GM21619 (cell line): Measurements from ENCODE around the gene SPPL2B.

ENCODE experiments used
- ATAC-seq: cut with Tn5 transposase; IDR thresholded peaks from one replicate; pipeline ENCODE4 v1.9.1; 2021; ENCODE audit not compliant: unreplicated experiment

SPPL2B gene

DNA sequence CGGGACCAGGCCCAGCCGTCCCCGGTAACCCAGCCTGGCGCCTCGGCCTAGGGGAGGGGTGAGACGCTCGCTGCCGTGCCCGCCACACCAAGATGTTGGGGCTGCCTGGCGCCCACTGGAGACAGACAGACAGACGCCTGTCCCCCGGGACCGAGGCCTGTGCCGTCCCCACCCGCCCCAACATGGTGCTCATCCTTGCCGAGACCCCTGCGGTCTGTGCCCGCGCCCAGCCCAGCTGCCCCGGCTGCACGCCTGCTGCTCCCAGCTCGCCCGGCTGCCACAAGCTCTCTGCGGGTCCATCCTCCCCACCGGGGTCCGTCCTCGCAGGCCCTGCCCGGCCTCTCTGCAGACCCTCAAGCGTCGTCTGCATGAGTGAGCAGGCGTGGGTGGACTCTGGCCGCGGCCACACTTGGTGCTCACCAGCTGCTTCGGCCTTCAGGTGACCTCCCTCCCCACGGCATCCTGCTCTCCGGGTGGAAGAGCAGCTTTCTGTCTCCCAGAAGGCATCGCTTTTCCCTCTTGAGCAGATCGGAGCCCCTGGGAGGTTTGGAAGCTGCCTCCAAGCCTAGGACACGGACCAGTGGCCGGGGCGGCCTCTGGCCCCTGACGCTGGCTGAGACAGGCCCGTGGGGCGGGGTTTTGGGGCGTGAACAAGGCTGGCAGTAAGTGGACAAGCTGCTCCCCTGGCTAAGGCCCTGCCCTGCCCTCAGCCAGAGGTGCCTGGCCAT lies 24.8 kb downstream of the SPPL2B start:
- no peak for ATAC-seq

DNA sequence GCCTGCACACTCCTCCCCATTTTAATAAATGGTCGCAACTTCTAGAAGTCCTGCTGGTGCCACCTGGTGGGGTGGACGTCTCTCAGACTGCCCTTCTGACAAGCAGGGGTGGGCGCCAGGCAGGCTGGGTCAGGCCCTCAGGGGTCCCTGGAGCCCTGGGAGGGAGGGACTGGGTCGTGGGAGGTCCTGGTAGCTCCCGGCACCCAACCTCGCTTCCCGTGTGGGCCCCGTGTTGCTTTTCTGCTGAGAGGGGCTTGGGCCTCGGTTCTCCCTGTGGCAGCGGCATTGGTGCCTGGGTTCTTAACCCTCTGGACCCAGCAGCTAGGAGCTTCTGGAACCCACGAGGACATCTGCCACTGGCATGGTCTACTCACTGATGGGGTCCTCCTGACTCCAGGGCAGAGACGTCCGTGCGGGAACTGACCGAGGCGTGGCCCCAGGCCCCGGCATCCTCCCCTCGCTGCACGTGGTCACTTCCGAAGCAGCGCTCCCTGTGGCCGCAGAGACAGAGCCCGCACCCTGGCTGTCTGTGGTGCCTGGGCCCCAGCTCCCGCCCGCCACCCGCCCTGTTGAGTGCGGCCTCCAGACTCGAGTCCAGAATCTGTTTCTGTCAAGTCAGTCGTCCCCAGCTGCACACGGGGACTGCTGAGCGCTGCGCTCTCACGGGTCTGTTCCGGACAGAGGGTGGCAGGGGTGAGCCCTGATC lies 25.6 kb downstream of the SPPL2B start:
- no peak for ATAC-seq

DNA sequence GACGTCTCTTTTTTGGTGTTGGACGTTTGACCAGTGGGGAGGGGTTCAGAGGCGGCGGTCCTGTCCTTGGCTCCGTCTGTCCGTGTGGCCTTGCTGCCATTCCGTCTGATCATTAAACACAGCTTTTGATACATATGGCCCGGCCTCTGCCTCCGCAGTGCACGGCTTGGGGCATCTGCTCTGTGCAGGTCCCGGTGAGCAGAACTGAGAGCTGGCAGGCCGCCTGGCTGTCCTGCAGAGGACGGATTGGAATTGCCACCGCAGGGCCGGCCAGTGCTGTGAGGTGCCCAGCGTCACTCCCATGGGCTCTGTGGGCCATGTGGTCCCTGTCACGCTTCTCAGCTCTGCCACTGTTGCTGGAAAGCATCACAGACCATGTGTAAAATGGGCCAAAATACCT lies 26.2 kb downstream of the SPPL2B start:
- no peak for ATAC-seq

DNA sequence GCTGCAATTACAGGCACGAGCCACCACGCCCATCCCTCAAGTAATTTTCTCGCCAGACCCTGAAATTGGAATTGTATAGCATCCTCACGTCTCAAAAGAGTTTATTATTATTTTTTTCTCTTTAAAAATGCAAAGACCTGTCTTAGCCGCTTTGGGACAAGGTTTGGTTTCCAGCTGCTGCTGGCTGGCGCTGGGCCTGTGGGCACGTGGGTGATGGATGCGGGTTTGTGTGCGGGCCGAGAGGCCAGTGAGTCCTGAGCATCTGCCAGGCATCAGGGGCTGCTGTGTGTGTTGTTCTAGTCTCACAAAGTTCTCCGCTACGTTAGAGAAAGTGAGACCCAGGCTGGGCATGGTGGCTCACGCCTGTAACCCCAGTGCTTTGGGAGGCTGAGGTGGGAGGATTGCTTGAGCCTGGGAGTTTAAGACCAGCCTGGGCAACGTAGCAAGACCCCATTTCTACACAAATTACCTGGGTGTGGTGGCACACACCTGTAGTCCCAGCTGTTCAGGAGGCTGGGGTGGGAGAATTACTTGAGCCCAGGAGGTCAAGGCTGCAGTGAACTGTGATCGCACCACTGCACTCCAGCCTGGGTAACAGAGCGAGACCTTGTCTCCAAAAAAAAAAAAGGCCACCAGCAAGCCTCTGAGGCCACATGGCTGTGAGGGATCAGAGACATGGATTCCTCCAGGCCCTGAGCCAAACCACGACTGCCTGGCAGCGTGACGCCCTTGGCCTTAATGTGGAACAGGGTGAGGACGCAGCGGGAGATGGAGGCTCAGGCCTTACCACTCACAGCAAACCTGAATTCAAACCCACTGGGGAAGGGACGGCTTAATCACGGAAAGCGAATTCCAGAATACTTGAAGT lies 26.9 kb downstream of the SPPL2B start:
- no peak for ATAC-seq

DNA sequence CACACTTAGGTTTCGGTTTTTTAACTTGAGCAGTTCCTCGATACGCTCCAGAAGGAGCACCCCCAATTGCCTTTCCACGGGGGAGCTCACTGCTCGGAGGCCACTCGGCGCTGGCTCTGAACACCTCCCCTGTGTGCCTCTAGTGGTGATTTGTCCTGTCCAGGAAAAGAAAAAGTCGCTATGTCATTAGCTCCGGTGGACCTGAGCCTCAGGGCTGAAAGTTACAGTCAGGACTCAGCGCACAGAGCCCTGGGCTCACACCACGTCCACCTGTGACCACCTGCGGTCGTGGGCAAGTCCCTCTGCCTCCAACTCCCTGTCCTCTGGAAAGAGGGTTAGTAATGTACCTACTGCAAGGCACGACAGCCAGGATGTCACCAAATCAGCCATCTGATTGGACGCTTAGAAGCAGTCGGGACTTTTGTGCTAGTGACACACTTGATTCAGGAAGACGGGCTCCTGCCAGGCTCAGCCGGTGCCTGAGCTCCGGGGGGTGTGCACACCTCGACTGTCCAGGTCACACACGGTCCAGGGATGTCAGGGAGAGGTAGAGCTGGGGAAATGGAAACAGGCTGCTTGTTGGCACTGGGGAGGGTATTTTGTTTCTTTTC lies 27.7 kb downstream of the SPPL2B start:
- ATAC-seq, result no peak

DNA sequence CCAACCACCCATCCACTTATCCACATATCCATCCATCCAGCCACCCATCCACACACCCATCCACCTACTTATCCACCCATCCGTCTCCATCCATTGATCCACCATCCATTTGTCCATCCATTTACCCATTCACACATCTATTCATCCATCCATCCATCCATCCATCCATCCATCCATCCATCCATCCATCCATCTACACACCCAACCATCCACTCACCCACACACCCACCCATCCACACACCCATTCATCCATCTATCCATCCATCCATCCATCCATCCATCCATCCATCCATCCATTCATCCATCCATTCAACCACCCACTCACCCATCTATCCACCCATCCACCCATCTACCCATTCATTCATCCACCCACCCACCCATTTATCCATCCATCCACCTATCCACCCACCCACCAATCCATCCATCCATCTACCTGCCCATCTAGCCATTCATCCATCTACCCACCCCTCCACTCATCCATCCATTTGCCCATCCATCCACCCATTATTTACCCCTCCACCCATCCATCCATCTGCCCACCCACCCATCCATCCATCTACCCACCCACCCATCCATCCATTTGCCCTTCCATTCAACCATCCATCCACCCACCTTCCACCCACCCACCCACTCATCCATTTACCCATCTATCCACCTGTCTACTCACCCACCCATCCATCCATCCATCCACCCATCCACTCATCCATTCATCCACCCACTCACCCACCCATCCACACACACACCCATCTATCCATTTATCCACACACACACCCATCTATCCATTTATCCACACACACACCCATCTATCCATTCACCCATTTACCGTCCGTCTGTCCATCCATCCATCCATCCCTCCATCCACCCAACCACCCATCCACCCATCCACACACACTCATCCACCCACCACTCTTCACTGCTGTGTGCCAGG lies 29.1 kb downstream of the SPPL2B start:
- no peak for ATAC-seq

DNA sequence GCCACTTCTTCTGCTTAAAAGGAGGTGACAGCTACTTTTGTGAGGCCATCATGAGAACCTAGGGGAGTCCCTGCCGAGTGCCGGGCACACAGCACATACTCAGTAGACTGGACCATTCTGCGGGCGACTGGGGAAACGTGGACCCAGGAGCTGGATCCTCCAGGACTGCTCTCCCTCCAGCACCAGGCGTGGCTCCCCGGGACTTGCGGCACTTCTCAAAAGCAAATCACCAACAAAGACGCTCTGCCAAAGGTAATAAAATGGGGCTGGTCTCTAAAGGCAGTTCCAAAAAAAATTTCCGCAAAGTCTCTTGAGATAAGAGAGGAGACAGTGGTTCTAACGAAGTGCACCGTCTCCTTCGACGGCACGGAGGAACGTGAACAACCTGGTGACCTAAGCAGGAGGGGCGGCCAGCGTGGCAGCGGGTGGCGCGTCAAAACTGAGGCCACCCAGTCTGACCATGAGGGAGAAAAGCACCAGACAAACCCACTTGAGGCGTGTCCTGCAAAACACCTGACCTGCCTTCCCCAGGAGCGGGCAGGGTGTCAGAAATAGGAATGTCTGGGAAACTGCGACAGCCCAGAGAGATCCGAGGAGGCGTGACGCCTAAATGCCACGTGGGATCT lies 30.2 kb downstream of the SPPL2B start:
- ATAC-seq, result no peak

DNA sequence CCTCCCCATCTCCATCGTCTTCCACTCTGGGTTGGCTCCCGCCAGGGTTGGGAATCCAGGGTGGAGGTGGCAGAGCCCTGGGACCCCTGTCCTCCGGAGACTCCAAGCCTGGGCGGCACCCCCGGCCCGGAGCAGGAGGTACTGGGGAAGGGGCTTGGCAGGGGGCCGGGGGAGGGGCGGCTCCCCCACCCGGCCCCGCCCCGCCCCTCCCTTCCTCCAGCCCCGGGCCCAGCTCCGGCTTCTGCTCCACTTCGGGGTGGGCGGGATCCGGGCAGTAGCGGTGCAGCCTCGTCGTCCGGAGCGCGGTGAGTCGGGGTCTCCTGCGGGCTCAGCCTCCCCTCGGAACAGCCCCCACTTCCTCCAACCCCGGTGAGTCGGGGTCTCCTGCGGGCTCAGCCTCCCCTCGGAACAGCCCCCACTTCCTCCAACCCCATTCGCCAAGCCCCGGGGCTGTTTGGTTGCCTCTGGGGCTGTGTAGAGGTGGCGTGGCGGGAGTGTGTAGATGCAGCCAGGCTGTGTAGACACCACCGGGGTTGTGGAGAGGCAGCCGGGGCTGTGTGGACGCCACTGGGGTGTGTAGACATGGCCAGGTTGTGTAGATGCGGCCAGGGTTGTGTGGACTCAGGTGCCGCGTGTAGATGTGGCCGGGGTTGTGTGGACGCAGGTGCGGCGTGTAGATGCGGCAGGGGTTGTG lies 31.7 kb downstream of the SPPL2B start, which contains the start of gene TMPRSS9:
TSS of gene TMPRSS9 (plus strand) at position 274 of the 694 bp plus-strand sequence. CDS start 29,521 bp downstream, outside the sequence.
- ATAC-seq, result no peak

DNA sequence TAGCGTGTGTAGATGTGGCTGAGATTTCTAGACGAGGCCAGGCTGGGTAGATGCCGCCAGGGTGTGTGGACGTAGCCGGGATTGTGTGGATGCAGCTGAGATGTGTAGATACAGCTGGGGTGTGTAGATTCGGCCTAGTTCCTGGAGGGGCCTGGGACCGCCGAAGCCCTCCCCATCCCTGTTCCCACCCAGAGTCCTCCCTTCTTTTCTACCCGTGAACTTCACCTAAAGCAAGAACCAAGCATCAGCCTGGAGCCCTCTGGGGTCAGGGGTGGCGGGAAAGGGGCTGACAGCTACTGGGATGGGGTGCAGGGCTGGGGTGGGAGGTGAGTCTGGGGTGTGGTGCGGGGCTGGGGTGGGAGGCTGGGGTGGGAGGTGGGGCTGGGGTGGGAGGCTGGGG lies 32.3 kb downstream of the SPPL2B start:
- ATAC-seq, result no peak

DNA sequence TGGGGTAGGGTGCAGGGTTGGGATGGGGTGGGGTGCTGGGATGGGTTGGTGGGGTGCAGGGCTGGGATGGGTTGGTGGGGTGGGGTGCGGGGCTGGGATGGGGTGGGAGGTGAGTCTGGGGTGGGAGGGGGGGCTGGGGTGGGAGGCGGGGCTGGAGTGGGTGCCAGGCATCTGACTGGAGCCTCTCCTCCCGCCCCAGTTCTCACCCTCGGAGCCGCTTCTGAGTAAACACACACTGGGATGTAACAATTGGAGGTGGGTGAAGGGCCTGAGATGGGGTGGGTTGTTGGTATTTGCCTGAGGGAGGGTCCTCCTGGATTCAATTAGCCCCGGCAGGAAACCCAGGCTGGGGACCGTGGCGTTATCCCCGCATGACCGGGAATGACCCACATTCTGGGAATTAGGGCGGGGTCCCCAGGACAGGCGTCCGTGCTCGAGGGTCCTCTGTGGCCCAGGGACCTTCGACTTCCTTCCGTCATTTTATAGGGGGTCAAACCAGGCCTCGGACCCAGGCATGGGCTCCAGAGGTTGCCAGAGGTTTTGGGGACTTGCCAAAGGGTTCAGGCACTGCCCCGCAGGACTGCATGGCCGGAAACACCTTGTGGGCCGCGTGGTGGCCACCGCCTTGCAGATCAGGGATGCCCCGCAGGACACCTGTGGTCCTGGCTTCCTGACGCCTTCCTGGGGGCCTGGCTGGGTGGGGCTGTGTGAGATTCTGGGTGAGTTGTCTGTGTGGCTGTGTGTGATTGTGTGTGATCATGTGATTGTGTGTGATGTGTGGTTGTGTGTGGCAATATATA lies 33.0 kb downstream of the SPPL2B start:
- ATAC-seq, result no peak

DNA sequence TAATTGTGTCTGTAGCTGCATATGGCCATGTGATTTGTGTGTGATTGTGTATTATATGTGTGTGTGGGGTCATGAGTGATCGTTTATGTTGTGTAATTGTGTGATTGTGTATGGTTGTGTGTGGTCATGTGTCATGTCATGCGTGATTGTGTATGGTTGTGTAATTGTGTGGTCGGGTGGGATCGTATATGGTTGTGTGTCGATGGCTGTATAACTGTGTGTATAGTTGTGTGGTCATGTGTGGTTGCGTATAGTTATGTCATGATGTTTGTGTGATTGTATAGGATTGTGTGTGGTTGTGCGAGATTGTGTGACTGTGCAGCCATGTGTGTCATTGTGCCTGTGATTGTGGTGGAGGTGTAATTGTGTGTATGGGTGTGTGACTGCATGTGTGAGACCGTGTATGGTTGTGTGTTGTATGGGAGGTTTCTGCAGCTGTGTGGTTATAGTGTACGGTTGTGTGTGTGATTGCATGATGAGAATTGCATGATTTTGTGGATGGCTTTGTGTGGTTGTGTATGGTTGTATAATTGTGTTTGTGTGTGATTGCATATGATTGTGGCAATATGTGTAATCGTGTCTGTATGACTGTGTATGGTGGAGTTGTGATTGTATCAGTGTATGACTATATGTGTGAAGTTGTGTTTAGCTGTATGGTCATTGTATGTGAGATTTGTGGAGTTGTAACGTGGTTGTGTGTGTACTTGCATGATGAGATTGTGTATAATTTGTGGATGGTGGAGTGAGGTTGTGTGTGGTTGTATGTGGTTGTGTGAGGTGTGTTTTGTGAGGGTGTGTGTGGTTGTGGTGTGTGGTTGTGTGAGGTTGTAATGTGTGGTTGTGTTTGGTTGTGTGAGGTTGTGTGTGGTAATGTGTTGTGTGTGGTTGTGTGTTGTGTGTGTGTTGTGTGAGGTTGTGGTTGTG lies 33.8 kb downstream of the SPPL2B start:
- ATAC-seq, result no peak

DNA sequence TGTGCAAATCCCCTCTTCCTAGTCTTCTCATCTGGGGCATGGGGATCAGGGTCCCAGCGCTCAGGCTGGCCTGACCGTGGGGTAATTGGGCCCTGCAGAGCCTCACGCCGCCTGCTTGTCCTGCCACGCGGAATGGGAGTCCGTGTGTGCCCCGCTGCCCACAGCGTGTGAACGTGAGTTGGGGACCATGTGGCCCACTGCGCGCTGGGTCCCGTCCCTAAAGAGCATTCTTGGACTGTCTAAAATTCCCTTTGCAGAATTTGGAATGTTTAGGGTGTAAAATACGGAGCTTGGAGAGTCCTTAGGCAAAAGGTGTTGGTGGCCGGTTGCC lies 34.5 kb downstream of the SPPL2B start:
- ATAC-seq, result no peak

DNA sequence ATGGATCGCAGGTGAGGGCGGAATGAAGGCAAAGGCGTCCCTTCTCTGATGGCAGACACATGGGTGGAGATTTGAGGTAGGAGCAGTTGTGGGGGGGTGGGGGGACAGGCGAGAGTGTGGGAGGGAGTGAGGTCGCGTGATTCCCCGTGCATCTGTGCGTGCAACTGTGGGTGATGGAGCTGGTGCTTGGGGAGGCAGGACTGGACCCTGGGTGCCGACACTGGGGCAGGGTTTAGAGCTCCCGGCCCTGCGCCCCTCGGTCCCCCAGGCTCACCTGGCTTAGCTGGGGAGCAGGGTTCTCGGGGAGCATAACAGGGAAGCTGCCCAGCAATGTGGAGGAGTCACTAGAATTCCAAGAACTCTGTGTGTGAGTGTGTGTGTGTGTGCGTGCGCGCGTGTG lies 34.9 kb downstream of the SPPL2B start:
- no peak for ATAC-seq

DNA sequence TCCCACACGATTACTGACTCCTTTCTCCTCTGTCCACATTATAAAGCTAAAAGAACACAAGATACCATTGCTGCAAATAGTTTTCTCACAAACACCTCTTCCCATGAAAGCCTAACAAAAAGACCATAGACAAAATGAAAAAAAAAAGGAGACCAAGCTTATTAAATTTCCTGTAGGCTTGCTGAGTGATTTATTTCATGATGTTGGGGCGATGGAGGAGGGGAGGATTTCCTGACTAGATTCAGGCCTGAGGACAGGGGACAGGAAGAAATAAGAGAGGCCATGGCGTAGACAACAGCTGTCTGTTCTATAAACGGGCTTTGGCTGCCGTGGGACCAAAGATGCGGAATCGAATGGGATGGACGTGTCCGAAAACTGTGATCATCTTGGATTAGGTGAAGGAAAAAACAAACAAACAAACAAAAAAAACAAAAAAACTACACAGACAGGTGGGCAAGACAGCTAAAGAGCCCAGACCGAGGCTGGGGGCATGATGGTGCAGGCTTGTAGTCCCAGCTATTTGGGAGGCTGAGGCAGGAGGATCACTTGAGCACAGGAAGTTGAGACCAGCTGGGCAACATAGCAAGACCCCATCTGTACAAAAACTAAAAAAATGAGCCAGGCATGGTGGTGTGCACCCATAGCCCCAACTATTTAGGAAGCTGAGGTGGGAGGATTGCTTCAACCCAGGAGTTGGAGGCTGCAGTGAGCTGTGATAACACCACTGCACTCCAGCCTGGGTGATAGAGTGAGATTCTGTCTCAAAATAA lies 36.9 kb downstream of the SPPL2B start:
- ATAC-seq, result no peak

DNA sequence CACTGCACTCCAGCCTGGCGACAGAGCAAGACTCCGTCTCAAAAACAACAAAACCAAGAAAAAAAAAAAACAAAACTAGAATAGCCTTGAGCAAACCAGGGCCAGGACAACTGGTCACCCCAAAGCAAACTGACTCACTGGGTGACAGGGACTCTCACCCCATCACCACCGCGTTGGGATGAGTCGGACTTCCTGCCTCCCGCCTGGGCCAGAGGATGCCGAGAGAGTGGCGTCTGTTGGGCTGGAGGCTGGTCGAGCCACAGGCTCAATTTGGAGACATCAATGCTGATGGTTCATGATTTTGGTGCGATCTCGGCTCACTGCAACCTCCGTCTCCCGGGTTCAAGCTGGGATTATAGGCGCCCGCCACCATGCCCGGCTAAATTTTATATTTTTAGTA lies 43.2 kb downstream of the SPPL2B start:
- no peak for ATAC-seq

DNA sequence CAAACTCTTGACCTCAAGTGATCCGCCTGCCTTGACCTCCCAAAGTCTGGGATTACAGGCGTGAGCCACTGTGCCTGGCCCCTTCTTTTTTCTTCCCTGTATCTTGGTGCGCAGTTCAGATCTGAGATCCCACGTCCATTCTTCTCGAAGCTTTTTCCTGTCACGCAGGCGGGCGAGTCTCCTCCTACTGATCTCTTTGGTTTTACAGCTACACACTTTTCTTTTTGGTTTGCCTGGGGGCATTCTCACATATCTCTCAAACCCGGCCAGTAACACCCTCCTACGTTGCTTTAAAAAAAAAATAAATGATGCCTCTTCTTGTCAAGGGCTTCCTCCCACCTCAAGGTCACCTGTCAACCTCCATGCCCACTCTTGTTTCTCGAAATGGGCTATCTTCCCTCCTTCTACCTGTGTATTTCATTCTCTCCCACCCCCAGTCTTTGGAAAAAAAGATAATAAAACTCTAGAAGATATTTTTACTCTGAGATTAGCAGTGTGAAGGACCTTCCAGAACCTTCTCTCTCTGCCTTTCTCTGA lies 43.7 kb downstream of the SPPL2B start:
- no peak for ATAC-seq
